Coronary artery (tissue), 2 donors: ENCODE results near the gene TELO2.
A peak's percentile ranks its signal among the peaks of the same experiment; 100 is the strongest.

Source experiments
- DNase-seq: peaks from one replicate; pipeline ENCODE4 v3.0.0-alpha.2; 2017; ENCODE audit warnings: low spot score
- H3K27ac ChIP-seq, 2 donors: fragments of 200-600 bp; sonication (generic); one replicate each; pipeline ENCODE4 v1.5.1; 2016 to 2019
- H3K4me3 ChIP-seq: fragments of 200-600 bp; sonication (generic); 2 replicates; pipeline ENCODE4 v1.5.1; 2016; ENCODE audit warnings: mild to moderate bottlenecking, moderate library complexity
- TF ChIP-seq, protein P1 (sequence below): fragments of 200-600 bp; sonication (generic); IDR thresholded peaks from one replicate; pipeline ENCODE4 v1.5.1; 2019; ENCODE audit warnings: antibody characterized with exemption

Gene TELO2

DNA sequence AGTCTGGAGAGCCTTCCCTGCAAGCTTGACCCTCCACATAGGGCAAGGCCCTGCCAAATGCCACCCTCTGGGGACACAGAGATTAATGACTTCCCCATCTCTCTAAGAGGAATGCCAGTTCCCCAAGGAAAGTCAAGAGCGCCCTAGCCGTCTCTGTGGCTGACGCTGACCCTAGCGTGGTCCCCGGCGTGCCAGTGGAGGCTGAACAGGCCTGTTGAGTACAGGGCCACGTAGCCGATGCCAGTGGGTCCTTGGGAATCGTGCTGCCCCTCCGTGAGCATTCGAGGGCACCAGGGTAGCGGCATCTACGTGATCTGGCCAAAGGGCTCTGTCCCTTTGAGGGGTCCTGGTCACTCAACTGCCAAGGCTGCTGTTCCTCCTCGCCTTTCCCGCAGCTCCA, 57.5 kb downstream of the TELO2 start:
- no peak overlapping the region for H3K4me3 ChIP-seq
- H3K27ac ChIP-seq, result peak overlapping the region; percentile 28 to 76
- TF ChIP-seq, protein P1, sequence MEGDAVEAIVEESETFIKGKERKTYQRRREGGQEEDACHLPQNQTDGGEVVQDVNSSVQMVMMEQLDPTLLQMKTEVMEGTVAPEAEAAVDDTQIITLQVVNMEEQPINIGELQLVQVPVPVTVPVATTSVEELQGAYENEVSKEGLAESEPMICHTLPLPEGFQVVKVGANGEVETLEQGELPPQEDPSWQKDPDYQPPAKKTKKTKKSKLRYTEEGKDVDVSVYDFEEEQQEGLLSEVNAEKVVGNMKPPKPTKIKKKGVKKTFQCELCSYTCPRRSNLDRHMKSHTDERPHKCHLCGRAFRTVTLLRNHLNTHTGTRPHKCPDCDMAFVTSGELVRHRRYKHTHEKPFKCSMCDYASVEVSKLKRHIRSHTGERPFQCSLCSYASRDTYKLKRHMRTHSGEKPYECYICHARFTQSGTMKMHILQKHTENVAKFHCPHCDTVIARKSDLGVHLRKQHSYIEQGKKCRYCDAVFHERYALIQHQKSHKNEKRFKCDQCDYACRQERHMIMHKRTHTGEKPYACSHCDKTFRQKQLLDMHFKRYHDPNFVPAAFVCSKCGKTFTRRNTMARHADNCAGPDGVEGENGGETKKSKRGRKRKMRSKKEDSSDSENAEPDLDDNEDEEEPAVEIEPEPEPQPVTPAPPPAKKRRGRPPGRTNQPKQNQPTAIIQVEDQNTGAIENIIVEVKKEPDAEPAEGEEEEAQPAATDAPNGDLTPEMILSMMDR, result no peak
- no peak for DNase-seq

DNA sequence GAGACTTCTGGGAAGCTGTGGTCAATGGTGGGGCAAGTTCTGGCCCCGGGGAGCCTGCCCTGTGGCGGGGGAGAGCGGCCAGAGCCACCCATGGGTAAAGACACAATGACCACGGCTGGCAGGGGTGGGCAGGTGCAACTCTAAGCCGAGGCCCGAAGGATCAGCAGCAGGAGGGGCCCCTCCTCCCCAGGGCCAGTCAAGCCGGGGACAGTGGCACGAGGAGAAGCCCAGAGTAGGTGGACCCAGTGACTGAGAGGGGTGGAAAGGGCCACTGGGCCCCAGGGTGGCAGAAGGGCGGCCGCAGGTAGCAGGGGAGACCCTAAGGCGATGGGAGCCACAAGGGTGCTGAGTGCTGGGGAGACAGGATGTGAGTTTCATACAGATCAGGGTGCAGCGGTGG, 58.0 kb downstream of the TELO2 start:
- Histone ChIP-seq H3K27ac (peak overlapping the region in 1 of 2 donors; percentile 76), H3K4me3 (no peak overlapping the region)
- TF ChIP-seq, protein P1, result no peak
- DNase-seq, result no peak

DNA sequence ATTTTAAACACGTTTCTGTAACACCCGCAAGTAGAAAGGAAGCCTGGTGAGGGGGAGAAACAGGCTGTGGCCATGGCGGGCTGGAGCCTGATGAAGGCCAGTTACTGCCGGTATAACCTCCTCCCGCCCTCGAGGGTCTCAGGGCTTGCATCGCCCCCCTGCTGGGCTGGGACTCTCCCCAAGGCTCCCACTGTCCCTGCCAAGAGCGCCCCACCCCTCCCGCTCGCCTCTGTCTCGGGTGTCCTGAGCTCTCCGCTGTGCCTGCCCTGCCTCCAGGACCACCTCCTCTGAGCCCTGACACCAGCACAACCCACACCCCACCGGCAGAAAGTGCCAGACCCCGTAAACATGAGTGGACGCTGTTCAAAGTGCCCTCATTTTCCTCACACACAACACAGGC, 59.0 kb downstream of the TELO2 start:
- DNase-seq, result no peak
- TF ChIP-seq, protein P1, result no peak
- peak overlapping the region in 1 of 2 donors; percentile 9 for H3K27ac ChIP-seq

DNA sequence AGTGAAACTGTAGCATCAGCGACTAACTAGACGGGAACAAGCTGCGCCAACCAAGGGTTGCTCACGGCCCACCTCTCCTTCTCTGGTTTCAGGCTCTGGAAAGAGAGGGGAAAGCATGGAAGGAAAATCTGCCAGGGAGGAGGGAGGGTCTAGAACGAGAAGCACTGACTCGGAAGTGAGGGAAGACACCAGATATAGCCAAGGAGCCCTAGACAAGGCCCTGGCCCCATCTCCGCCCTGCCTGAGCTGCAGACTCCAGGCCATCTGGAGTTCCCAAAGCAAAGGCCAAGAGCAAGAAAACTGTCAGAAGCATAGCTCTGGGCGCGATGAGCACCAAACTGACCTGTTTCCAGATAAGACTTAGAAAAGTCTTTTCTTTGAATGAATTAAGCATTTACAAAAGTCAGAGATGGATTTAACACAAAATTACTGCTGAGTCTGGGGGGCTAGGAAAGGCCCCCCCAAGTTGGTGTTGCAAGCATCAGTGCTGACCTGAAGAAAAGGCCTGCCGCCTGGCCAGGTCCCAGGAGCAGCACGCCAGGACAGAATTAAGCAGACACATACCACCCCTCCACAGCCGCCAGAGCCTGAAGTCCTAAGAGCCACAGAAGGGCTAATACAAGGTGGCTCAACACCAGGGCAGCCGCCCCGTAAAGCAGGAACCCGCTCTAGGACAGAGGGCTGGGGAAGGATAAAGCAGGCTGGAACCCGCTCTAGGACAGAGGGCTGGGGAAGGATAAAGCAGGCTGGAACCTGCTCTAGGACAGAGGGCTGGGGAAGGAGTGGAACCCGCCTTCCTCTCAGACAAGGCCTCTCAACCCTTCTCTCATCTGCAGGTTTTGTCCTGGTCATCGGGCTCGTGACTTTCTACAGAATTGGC, 61.0 kb downstream of the TELO2 start:
- no peak for DNase-seq
- TF ChIP-seq, protein P1, result no peak
- H3K27ac ChIP-seq, result no peak overlapping the region

More for the DNA sequence above, 59.0 kb downstream of the TELO2 start:
- H3K4me3 ChIP-seq, result no peak overlapping the region

DNA sequence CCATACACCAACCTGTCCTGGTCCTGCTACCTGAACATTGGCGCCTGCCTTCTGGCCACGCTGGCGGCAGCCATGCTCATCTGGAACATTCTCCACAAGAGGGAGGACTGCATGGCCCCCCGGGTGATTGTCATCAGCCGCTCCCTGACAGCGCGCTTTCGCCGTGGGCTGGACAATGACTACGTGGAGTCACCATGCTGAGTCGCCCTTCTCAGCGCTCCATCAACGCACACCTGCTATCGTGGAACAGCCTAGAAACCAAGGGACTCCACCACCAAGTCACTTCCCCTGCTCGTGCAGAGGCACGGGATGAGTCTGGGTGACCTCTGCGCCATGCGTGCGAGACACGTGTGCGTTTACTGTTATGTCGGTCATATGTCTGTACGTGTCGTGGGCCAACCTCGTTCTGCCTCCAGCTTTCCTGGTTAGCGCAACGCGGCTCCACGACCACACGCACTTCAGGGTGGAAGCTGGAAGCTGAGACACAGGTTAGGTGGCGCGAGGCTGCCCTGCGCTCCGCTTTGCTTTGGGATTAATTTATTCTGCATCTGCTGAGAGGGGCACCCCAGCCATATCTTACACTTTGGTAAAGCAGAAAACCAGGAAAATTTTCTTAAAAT, 61.8 kb downstream of the TELO2 start:
- TF ChIP-seq, protein P1, result no peak
- Histone ChIP-seq H3K27ac (no peak overlapping the region), H3K4me3 (no peak overlapping the region)
- no peak for DNase-seq

More for the DNA sequence above, 61.0 kb downstream of the TELO2 start:
- no peak overlapping the region for H3K4me3 ChIP-seq

DNA sequence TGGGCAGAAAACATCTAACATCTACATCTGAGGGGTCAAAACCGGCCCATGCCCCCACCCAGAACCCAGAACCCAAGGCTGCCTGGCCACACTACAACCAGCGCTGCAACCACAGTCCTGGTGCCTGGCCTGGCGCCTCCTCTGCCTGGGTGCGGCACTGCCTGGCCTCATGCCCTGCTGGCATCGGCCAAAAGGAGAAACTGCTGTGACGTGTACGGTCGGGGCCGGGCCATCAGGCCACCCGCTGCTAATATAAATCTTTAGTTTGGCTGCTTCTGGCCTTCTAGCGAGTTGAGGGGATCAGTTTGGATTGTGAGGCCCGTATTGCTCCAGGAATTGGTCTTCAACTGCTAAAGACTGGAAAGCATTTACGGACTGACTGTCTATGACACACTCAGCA, 63.1 kb downstream of the TELO2 start:
- H3K4me3 ChIP-seq, result no peak overlapping the region
- TF ChIP-seq, protein P1, result no peak
- no peak for DNase-seq
- H3K27ac ChIP-seq, result no peak overlapping the region
